Panc1 (cell line): ENCODE results near the gene DDB1. TPM values are rescaled to one million over a fixed set of nuclear protein-coding genes. Genes with fewer than 3 reads are reported as not detected.

Experiments used
- ATAC-seq: fragments of 200-7000 bp; cut with Tn5 transposase; 2 replicates; pipeline ENCODE4 v1.9.1; 2020; ENCODE audit warnings: mild to moderate bottlenecking, moderate library complexity
- BruUV-seq: library from RNA; stranded (reverse); fragments of 400-500 nt; replicated peaks from 2 replicates; lab custom pipeline; 2021; lab: Mats Ljungman, UMichigan
- CTCF ChIA-PET: fragments of 300-600 bp; sonication (Branson Sonifier 250); formaldehyde crosslinking; loops from one replicate; lab custom pipeline; 2022; ENCODE audit warnings: antibody characterized with exemption; lab: Charles Lee
- POLR2A ChIA-PET: fragments of 300-600 bp; sonication (Branson Sonifier 250); formaldehyde crosslinking; loops from one replicate; lab custom pipeline; 2022; ENCODE audit warnings: antibody characterized with exemption; lab: Charles Lee
- DNase-seq: peaks from one replicate; pipeline ENCODE4 v3.0.0-alpha.2; 2010; ENCODE audit warnings: low read depth, low spot score
- H3K27ac ChIP-seq: 2 replicates; pipeline ENCODE4 v1.5.1; 2011; ENCODE audit warnings: mild to moderate bottlenecking, low read length, inconsistent platforms
- H3K27me3 ChIP-seq: fragments of 200-500 bp; sonication (Bioruptor generic); 2 replicates; pipeline ENCODE4 v1.6.0; 2014; ENCODE audit warnings: low read length, inconsistent platforms; ENCODE audit not compliant: control insufficient read depth, insufficient read depth
- H3K36me3 ChIP-seq: fragments of 200-500 bp; sonication (Bioruptor generic); 2 replicates; pipeline ENCODE4 v1.5.1; 2014; ENCODE audit warnings: inconsistent platforms, mild to moderate bottlenecking, low read length, moderate library complexity; ENCODE audit not compliant: control insufficient read depth, insufficient read depth
- H3K4me1 ChIP-seq: 2 replicates; pipeline ENCODE4 v1.5.1; 2011; ENCODE audit warnings: inconsistent platforms, mild to moderate bottlenecking, low read length, moderate library complexity; ENCODE audit not compliant: control insufficient read depth, insufficient read depth
- H3K4me3 ChIP-seq, 2 experiments: 2 replicates each; pipeline ENCODE4 v1.5.1; 2011 to 2012; ENCODE audit warnings: low read depth in 2 of 2, low read length in 2 of 2, mild to moderate bottlenecking in 2 of 2, inconsistent platforms in 1 of 2, moderate library complexity in 1 of 2
- H3K9me3 ChIP-seq: fragments of 200-500 bp; sonication (Bioruptor generic); 2 replicates; pipeline ENCODE4 v1.5.1; 2014; ENCODE audit warnings: low read depth, mild to moderate bottlenecking, inconsistent platforms, low read length, moderate library complexity; ENCODE audit not compliant: control insufficient read depth, insufficient read depth
- POLR2AphosphoS5 ChIP-seq: IDR thresholded peaks from 2 replicates; pipeline ENCODE4 v1.6.1; 2012; ENCODE audit warnings: mild to moderate bottlenecking, low read depth, low read length, moderate library complexity
- SIN3A ChIP-seq: IDR thresholded peaks from 2 replicates; pipeline ENCODE4 v1.6.1; 2012; ENCODE audit warnings: low read depth, mild to moderate bottlenecking, low read length, moderate library complexity, borderline replicate concordance; ENCODE audit not compliant: insufficient read depth
- TCF7L2 ChIP-seq: IDR thresholded peaks from 2 replicates; pipeline ENCODE4 v1.6.1; 2011; ENCODE audit warnings: mild to moderate bottlenecking, low read depth, low read length, inconsistent platforms
- in situ Hi-C: cut with HindIII; loops from 2 replicates; pipeline ENCODE4 v1.10.0; 2016; ENCODE audit warnings: low sequenced_read_pairs, low pct_unique_long_range_greater_than_20kb
- intact Hi-C: fragments of 100-400 bp; cut with micrococcal nuclease; formaldehyde crosslinking; loops from one replicate; pipeline ENCODE4 v1.10.0; 2022; ENCODE audit not compliant: unreplicated experiment
- total RNA-seq: library from RNA; stranded (reverse); gene quantifications from one replicate; pipeline ENCODE4 v1.2.1, GENCODE V29; 2021; ENCODE audit not compliant: unreplicated experiment
- TF ChIP-seq, protein P1 (sequence below), 2 experiments: IDR thresholded peaks; 2 replicates each; pipeline ENCODE4 v1.6.1; 2011 to 2012; ENCODE audit warnings: low read depth in 2 of 2, control low read depth in 1 of 2, low read length in 1 of 2, mild to moderate bottlenecking in 1 of 2, moderate library complexity in 1 of 2; ENCODE audit not compliant: insufficient read depth in 1 of 2
- TF ChIP-seq, protein P2 (sequence below): fragments of 450-650 bp; IDR thresholded peaks from 2 replicates; pipeline ENCODE4 v1.5.1; 2017; ENCODE audit warnings: mild to moderate bottlenecking

The DDB1 gene
- total RNA-seq, 1 experiment from 2014 or later: 217 TPM

DNA sequence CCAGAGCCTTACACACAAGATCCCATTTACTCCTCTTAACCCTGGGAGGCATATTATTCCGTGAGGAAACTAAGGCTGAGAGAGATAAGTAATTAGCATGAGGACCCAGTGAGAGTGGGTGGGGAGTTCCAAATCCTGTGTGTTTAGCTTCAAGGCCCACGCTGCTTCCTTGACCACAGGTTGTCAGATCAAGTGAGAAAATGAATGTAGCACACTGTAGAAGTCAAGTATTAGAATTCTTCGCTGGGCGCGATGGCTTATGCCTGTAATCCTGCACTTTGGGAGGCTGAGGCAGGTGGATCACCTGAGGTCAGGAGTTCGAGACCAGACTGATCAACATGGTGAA, 25.0 kb upstream of the DDB1 start:
- DNase-seq (no peak), ATAC-seq (no peak)
- Histone ChIP-seq H3K27me3 (no peaks in the 10 kb centered on the region), H3K4me1 (0 out of 2 replicates have a peak, but pooled peaks cover 4% of the 10 kb centered on the region), H3K36me3 (no peaks in the 10 kb centered on the region), H3K9me3 (no peaks in the 10 kb centered on the region), H3K4me3 (no peak overlapping the region), H3K27ac (no peak overlapping the region)
- POLR2A ChIA-PET: no interaction called here
- intact Hi-C loops (no loop called here), in situ Hi-C loops (no loop called here)
- BruUV-seq: no TSS peak
- TF ChIP-seq TCF7L2: no peak
- no peak for TF ChIP-seq POLR2AphosphoS5
- no peak for TF ChIP-seq SIN3A
- TF ChIP-seq, protein P1, sequence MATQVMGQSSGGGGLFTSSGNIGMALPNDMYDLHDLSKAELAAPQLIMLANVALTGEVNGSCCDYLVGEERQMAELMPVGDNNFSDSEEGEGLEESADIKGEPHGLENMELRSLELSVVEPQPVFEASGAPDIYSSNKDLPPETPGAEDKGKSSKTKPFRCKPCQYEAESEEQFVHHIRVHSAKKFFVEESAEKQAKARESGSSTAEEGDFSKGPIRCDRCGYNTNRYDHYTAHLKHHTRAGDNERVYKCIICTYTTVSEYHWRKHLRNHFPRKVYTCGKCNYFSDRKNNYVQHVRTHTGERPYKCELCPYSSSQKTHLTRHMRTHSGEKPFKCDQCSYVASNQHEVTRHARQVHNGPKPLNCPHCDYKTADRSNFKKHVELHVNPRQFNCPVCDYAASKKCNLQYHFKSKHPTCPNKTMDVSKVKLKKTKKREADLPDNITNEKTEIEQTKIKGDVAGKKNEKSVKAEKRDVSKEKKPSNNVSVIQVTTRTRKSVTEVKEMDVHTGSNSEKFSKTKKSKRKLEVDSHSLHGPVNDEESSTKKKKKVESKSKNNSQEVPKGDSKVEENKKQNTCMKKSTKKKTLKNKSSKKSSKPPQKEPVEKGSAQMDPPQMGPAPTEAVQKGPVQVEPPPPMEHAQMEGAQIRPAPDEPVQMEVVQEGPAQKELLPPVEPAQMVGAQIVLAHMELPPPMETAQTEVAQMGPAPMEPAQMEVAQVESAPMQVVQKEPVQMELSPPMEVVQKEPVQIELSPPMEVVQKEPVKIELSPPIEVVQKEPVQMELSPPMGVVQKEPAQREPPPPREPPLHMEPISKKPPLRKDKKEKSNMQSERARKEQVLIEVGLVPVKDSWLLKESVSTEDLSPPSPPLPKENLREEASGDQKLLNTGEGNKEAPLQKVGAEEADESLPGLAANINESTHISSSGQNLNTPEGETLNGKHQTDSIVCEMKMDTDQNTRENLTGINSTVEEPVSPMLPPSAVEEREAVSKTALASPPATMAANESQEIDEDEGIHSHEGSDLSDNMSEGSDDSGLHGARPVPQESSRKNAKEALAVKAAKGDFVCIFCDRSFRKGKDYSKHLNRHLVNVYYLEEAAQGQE (IDR thresholded peaks at IDR 0.05; ENCODE audit: insufficient read depth in 1 of 2, low read depth in 2 of 2, low read length in 1 of 2): no peak
- TF ChIP-seq, protein P2, sequence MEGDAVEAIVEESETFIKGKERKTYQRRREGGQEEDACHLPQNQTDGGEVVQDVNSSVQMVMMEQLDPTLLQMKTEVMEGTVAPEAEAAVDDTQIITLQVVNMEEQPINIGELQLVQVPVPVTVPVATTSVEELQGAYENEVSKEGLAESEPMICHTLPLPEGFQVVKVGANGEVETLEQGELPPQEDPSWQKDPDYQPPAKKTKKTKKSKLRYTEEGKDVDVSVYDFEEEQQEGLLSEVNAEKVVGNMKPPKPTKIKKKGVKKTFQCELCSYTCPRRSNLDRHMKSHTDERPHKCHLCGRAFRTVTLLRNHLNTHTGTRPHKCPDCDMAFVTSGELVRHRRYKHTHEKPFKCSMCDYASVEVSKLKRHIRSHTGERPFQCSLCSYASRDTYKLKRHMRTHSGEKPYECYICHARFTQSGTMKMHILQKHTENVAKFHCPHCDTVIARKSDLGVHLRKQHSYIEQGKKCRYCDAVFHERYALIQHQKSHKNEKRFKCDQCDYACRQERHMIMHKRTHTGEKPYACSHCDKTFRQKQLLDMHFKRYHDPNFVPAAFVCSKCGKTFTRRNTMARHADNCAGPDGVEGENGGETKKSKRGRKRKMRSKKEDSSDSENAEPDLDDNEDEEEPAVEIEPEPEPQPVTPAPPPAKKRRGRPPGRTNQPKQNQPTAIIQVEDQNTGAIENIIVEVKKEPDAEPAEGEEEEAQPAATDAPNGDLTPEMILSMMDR: no peak
- CTCF ChIA-PET: no interaction called here

DNA sequence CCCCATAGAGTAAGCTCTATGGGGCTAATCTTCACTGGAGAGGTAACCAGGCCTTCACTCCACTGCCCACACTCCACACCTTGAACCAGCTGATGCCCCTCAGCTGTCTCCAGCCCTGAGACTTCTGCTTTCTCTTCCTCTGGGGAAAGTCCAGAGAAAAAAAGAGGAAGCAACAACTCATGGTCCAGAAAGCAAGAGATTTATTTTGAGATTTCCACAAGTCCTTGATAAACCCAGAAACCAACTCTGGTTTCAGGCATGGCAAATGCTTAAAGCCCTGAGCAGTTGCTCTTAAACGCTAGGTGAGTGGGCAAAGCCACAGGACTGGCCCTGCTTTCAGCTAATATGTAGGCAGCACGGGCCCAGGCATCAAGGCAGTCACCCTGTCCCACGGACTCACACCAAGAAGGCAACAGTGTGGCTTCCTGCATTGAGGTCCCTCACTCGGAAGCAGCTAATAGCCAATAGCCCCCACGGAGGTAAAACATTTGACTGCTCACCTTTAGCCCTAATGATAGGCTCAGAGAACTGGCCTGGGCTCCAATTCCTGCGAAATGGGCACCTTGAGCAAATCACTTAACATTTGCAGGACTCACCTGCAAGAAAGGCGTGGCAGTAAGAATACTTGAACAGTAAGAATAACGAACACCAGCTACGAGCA, 24.5 kb upstream of the DDB1 start:
- Histone ChIP-seq H3K9me3 (no peaks in the 10 kb centered on the region), H3K4me3 (no peak overlapping the region), H3K36me3 (no peaks in the 10 kb centered on the region), H3K27ac (no peak overlapping the region), H3K4me1 (0 out of 2 replicates have a peak, but pooled peaks cover 4% of the 10 kb centered on the region), H3K27me3 (no peaks in the 10 kb centered on the region)
- BruUV-seq: no TSS peak
- CTCF ChIA-PET: no interaction called here
- POLR2A ChIA-PET: no interaction called here
- DNase-seq (no peak), ATAC-seq (no peak)
- intact Hi-C loops: no loop called here
- in situ Hi-C loops: no loop called here
- TF ChIP-seq, protein P2: no peak
- TF ChIP-seq TCF7L2: no peak
